CD14-positive monocyte (primary cell): ENCODE results near the gene BLTP3B. TPM values are rescaled to one million over a fixed set of nuclear protein-coding genes. Genes with fewer than 3 reads are reported as not detected.
A peak's percentile ranks its signal among the peaks of the same experiment; 100 is the strongest.

Experiments used
- DNase-seq, 3 donors: peaks; one replicate each; pipeline ENCODE4 v3.0.0-alpha.2; 2011 to 2022
- H2AFZ ChIP-seq: 2 replicates; pipeline ENCODE4 v1.6.0; 2012; ENCODE audit warnings: mild to moderate bottlenecking, low read depth, low read length, inconsistent platforms; ENCODE audit not compliant: insufficient read depth, poor library complexity, severe bottlenecking
- H3K27ac ChIP-seq, 2 donors: 1 replicate in 1 of 2; 2 replicates in 1 of 2; pipeline ENCODE4 v1.5.1; 2012 to 2013; ENCODE audit warnings: low read length in 2 of 2, control low read depth in 1 of 2, inconsistent platforms in 1 of 2, low read depth in 1 of 2, mild to moderate bottlenecking in 1 of 2
- H3K27me3 ChIP-seq, 2 donors: one replicate each; pipeline versions ENCODE4 v1.6.0 to v1.6.1; 2011 to 2013; ENCODE audit warnings: low read length in 2 of 2; ENCODE audit not compliant: control insufficient read depth in 2 of 2, insufficient read depth in 2 of 2
- H3K36me3 ChIP-seq, 2 donors: replicated peaks in 1 of 2; 1 replicate in 1 of 2; 2 replicates in 1 of 2; pipeline versions ENCODE4 v1.5.1 to v1.6.1; 2012 to 2013; ENCODE audit warnings: low read length in 2 of 2, control low read depth in 1 of 2, inconsistent platforms in 1 of 2, mild to moderate bottlenecking in 1 of 2; ENCODE audit not compliant: insufficient read depth in 2 of 2, control insufficient read depth in 1 of 2
- H3K4me1 ChIP-seq, 2 donors: 1 replicate in 1 of 2; 2 replicates in 1 of 2; pipeline versions ENCODE4 v1.5.1 to v1.6.1; 2012 to 2013; ENCODE audit warnings: low read length in 2 of 2, control low read depth in 1 of 2, inconsistent platforms in 1 of 2, mild to moderate bottlenecking in 1 of 2, moderate library complexity in 1 of 2; ENCODE audit not compliant: insufficient read depth in 2 of 2, control insufficient read depth in 1 of 2
- H3K4me2 ChIP-seq: replicated peaks from 2 replicates; pipeline ENCODE3; 2012; ENCODE audit warnings: low read length, moderate library complexity, mild to moderate bottlenecking; ENCODE audit not compliant: poor library complexity, severe bottlenecking; ENCODE audit errors: extremely low read depth
- H3K4me3 ChIP-seq, 3 experiments: fragments of 200-600 bp in 1 of 3; sonication (generic) in 1 of 3; replicated peaks in 1 of 3; 1 replicate in 2 of 3; 2 replicates in 1 of 3; pipeline ENCODE4 v1.5.1; 2011 to 2013; ENCODE audit warnings: low read length in 3 of 3, mild to moderate bottlenecking in 3 of 3, control low read depth in 2 of 3, low read depth in 2 of 3, inconsistent platforms in 1 of 3, moderate library complexity in 1 of 3
- H3K79me2 ChIP-seq: 2 replicates; pipeline ENCODE4 v1.6.0; 2012; ENCODE audit warnings: mild to moderate bottlenecking, control low read depth, inconsistent platforms, low read length, moderate library complexity; ENCODE audit not compliant: insufficient read depth
- H3K9ac ChIP-seq: 2 replicates; pipeline ENCODE4 v1.6.0; 2017; ENCODE audit warnings: low read length, mild to moderate bottlenecking; ENCODE audit not compliant: insufficient read depth, poor library complexity, severe bottlenecking
- H3K9me3 ChIP-seq, 2 donors: replicated peaks in 1 of 2; 1 replicate in 1 of 2; 2 replicates in 1 of 2; pipeline versions ENCODE4 v1.5.1 to v1.6.1; 2012 to 2013; ENCODE audit warnings: low read length in 2 of 2, control low read depth in 1 of 2; ENCODE audit not compliant: control insufficient read depth in 1 of 2, insufficient read depth in 1 of 2
- H4K20me1 ChIP-seq: 2 replicates; pipeline ENCODE4 v1.6.0; 2012; ENCODE audit warnings: mild to moderate bottlenecking, low read length, control low read depth, moderate library complexity; ENCODE audit not compliant: insufficient read depth
- H3K27ac Mint-ChIP-seq, 7 donors: one replicate each; pipeline ENCODE4 v1.8.0; 2020; ENCODE audit warnings: mild to moderate bottlenecking in 7 of 7, mixed read lengths in 7 of 7, moderate library complexity in 6 of 7, inconsistent platforms in 2 of 7
- H3K27me3 Mint-ChIP-seq, 3 donors: one replicate each; pipeline ENCODE4 v1.8.0; 2021 to 2022; ENCODE audit warnings: low read depth in 3 of 3, mild to moderate bottlenecking in 3 of 3, mixed read lengths in 3 of 3, moderate library complexity in 3 of 3, inconsistent platforms in 1 of 3
- H3K36me3 Mint-ChIP-seq, 2 donors: one replicate each; pipeline ENCODE4 v1.8.0; 2020; ENCODE audit warnings: mixed read lengths in 2 of 2, inconsistent platforms in 1 of 2, mild to moderate bottlenecking in 1 of 2
- H3K4me1 Mint-ChIP-seq: one replicate; pipeline ENCODE4 v1.8.0; 2020; ENCODE audit warnings: mild to moderate bottlenecking, mixed read lengths
- H3K4me3 Mint-ChIP-seq, 2 donors: one replicate each; pipeline ENCODE4 v1.8.0; 2020; ENCODE audit warnings: mild to moderate bottlenecking in 2 of 2, mixed read lengths in 2 of 2, moderate library complexity in 1 of 2
- H3K9me3 Mint-ChIP-seq, 7 donors: one replicate each; pipeline ENCODE4 v1.8.0; 2020 to 2022; ENCODE audit warnings: mixed read lengths in 7 of 7, mild to moderate bottlenecking in 6 of 7, moderate library complexity in 6 of 7, inconsistent platforms in 2 of 7
- WGBS: methylation state at CpG from one replicate; pipeline ENCODE4 v1.1.5; 2013; ENCODE audit warnings: missing lambda C conversion rate; ENCODE audit not compliant: insufficient coverage; 5-methylcytosine and 5-hydroxymethylcytosine counted together
- intact Hi-C, 2 donors: fragments of 100-400 bp; cut with micrococcal nuclease; formaldehyde crosslinking; loops; one replicate each; pipeline versions ENCODE4 v1.15.0 to v1.15.1; 2023
- polyA plus RNA-seq, 3 donors: library from polyadenylated mRNA; depleted of rRNA in 1 of 3; unstranded in 2 of 3; stranded (reverse) in 1 of 3; fragments of 300-500 nt in 2 of 3; fragments of >200 nt in 1 of 3; fragmentation: Illumina TruSeq in 2 of 3; gene quantifications; 1 replicate in 2 of 3; 2 replicates in 1 of 3; pipeline ENCODE4 v1.2.3, GENCODE V29; 2012 to 2021
- TF ChIP-seq, protein P1 (sequence below): fragments of 200-600 bp; IDR thresholded peaks from one replicate; pipeline ENCODE4 v1.8.0; 2022; ENCODE audit warnings: antibody characterized with exemption, mild to moderate bottlenecking

BLTP3B gene
- polyA plus RNA-seq, 3 donors = 22.0 to 42.5 (median 33.4) TPM

GRCh38 chr12:100145643-100146042 is 3.0 kb upstream of the BLTP3B start:
- H3K4me3 Mint-ChIP-seq = no peak overlapping the region
- intact Hi-C loops = loop anchor here in 1 of 2 donors (10.0 kb wide), 1 partner anchor 119 kb away; the partner anchor contains the start of genes DEPDC4 and SCYL2
- H3K27me3 ChIP-seq = no peaks in the 10 kb centered on the region
- 97% methylated on average over 7 of the region's 7 CpGs for WGBS
- H3K9me3 Mint-ChIP-seq = peaks cover 0 to 2% (median 0%) of the 10 kb centered on the region in 7 donors
- H3K9ac ChIP-seq = no peak overlapping the region
- no peak overlapping the region for H3K4me3 ChIP-seq
- H3K4me2 ChIP-seq = no peak overlapping the region
- TF ChIP-seq, protein P1, sequence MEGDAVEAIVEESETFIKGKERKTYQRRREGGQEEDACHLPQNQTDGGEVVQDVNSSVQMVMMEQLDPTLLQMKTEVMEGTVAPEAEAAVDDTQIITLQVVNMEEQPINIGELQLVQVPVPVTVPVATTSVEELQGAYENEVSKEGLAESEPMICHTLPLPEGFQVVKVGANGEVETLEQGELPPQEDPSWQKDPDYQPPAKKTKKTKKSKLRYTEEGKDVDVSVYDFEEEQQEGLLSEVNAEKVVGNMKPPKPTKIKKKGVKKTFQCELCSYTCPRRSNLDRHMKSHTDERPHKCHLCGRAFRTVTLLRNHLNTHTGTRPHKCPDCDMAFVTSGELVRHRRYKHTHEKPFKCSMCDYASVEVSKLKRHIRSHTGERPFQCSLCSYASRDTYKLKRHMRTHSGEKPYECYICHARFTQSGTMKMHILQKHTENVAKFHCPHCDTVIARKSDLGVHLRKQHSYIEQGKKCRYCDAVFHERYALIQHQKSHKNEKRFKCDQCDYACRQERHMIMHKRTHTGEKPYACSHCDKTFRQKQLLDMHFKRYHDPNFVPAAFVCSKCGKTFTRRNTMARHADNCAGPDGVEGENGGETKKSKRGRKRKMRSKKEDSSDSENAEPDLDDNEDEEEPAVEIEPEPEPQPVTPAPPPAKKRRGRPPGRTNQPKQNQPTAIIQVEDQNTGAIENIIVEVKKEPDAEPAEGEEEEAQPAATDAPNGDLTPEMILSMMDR = no peak
- DNase-seq = no peak
- H3K9me3 ChIP-seq = no peaks in the 10 kb centered on the region
- no peak overlapping the region for H3K27ac ChIP-seq
- H3K4me1 Mint-ChIP-seq = peaks cover 21% of the 10 kb centered on the region
- H3K27ac Mint-ChIP-seq = peak overlapping the region in 1 of 7 donors; percentile 59
- peaks cover 0 to 4% (median 1%) of the 10 kb centered on the region in 3 donors for H3K27me3 Mint-ChIP-seq
- peaks cover 0 to 2% of the 10 kb centered on the region in 2 donors for H3K36me3 Mint-ChIP-seq
- H3K4me1 ChIP-seq = peaks cover 12 to 25% of the 10 kb centered on the region in 2 donors
- peaks cover 21% of the 10 kb centered on the region for H3K79me2 ChIP-seq
- peaks cover 5% of the 10 kb centered on the region for H4K20me1 ChIP-seq
- no peak overlapping the region for H2AFZ ChIP-seq
- no peaks in the 10 kb centered on the region for H3K36me3 ChIP-seq

GRCh38 chr12:100141998-100142850 is 450 bp downstream of the BLTP3B start:
- WGBS = under 1% methylated on average over 85 of the region's 86 CpGs
- H2AFZ ChIP-seq = peak overlapping the region; percentile 92
- intact Hi-C loops = loop anchor here (5.0 to 10.0 kb wide), 3 partner anchors 55 to 125 kb away; partner anchors contain the start of genes DEPDC4 (in 2 of the 2) and SCYL2 (in 2 of the 2)
- peaks cover 51% of the 10 kb centered on the region for H3K79me2 ChIP-seq
- Mint-ChIP-seq H3K27ac (peak overlapping the region; percentile 96 to 99 (median 97)), H3K4me3 (peak overlapping the region; percentile 94 to 97), H3K9me3 (peaks cover 0 to 2% (median 0%) of the 10 kb centered on the region in 7 donors), H3K36me3 (peaks cover 0 to 5% of the 10 kb centered on the region in 2 donors), H3K27me3 (peaks cover 0 to 4% (median 1%) of the 10 kb centered on the region in 3 donors), H3K4me1 (peaks cover 53% of the 10 kb centered on the region)
- H3K27me3 ChIP-seq = no peaks in the 10 kb centered on the region
- H3K27ac ChIP-seq = peak overlapping the region; percentile 91 to 98
- H3K9me3 ChIP-seq = no peaks in the 10 kb centered on the region
- no peaks in the 10 kb centered on the region for H3K36me3 ChIP-seq
- H4K20me1 ChIP-seq = peaks cover 31% of the 10 kb centered on the region
- peak overlapping the region; percentile 95 for H3K4me2 ChIP-seq
- peak; percentile 13 to 37 (median 23) for DNase-seq
- TF ChIP-seq, protein P1 = no peak
- H3K9ac ChIP-seq = peak overlapping the region; percentile 98
- peaks cover 44 to 57% of the 10 kb centered on the region in 2 donors for H3K4me1 ChIP-seq
- H3K4me3 ChIP-seq = peak overlapping the region; percentile 79 to 98 (median 91)
